HCT116 (cell line): ENCODE results near the gene NCMAP.

Experiments
- CTCF ChIP-seq, 3 experiments: fragments of 200-600 bp in 1 of 3; sonication (generic) in 1 of 3; IDR thresholded peaks in 2 of 3; conservative IDR thresholded peaks in 1 of 3; 2 replicates each; pipeline ENCODE4 v1.5.1; 2012 to 2017; ENCODE audit warnings: low read depth in 2 of 3, low read length in 2 of 3, antibody characterized with exemption in 1 of 3, borderline replicate concordance in 1 of 3, control low read depth in 1 of 3, mild to moderate bottlenecking in 1 of 3, mixed read lengths in 1 of 3, mixed run types in 1 of 3, moderate library complexity in 1 of 3; ENCODE audit not compliant: insufficient read depth in 1 of 3
- ELF1 ChIP-seq: IDR thresholded peaks from 2 replicates; pipeline ENCODE4 v1.6.1; 2012; ENCODE audit warnings: low read depth, borderline replicate concordance
- EZH2 ChIP-seq: fragments of 200-600 bp; sonication (generic); IDR thresholded peaks from 2 replicates; pipeline ENCODE4 v1.6.1; 2017; ENCODE audit warnings: antibody characterized with exemption, mixed run types
- EZH2phosphoT487 ChIP-seq: fragments of 200-600 bp; IDR thresholded peaks from 2 replicates; pipeline ENCODE4 v1.6.1; 2018; ENCODE audit warnings: antibody characterized with exemption, borderline replicate concordance
- FOSL1 ChIP-seq: IDR thresholded peaks from 2 replicates; pipeline ENCODE4 v1.6.1; 2012; ENCODE audit warnings: low read depth
- POLR2AphosphoS5 ChIP-seq: IDR thresholded peaks from 2 replicates; pipeline ENCODE4 v1.6.1; 2011; ENCODE audit warnings: mild to moderate bottlenecking, low read depth, low read length, moderate library complexity
- SIN3A ChIP-seq: IDR thresholded peaks from 2 replicates; pipeline ENCODE4 v1.6.1; 2012; ENCODE audit warnings: low read depth
- SP1 ChIP-seq: IDR thresholded peaks from 2 replicates; pipeline ENCODE4 v1.6.1; 2012; ENCODE audit warnings: low read depth

- TF ChIP-seq FOSL1 (no peak), CTCF (IDR thresholded peaks at IDR 0.05 in 2 of 3, conservative IDR thresholded peaks at IDR 0.05 in 1 of 3; ENCODE audit: borderline replicate concordance in 1 of 3, insufficient read depth in 1 of 3, low read depth in 2 of 3, low read length in 2 of 3) (no peak), ELF1 (no peak), SIN3A (no peak), EZH2 (no peak), SP1 (no peak), POLR2AphosphoS5 (no peak), EZH2phosphoT487 (no peak)
Measured at GRCh38 chr1:24506691-24507381, 49.1 kb upstream of the NCMAP start.
